Omental fat pad (tissue), 4 donors: ENCODE data around the gene RPS6KA5. TPM values are rescaled to one million over a fixed set of nuclear protein-coding genes. Genes with fewer than 3 reads are reported as not detected.
A peak's percentile ranks its signal among the peaks of the same experiment; 100 is the strongest.

Source experiments
- ATAC-seq: fragments of 150-250 bp; one replicate; pipeline ENCODE4 v1.9.1; 2016; ENCODE audit warnings: mild to moderate bottlenecking, moderate library complexity; ENCODE audit not compliant: low FRiP score
- DNase-seq: peaks from one replicate; pipeline ENCODE4 v3.0.0-alpha.2; 2019; ENCODE audit warnings: low spot score
- total RNA-seq, 4 donors: library from RNA; depleted of rRNA; stranded (reverse); fragments of >200 nt; gene quantifications; one replicate each; pipeline ENCODE4 v1.1.0, GENCODE V29; 2016
- TF ChIP-seq, protein P1 (sequence below), 3 donors: fragments of 450-650 bp; IDR thresholded peaks; one replicate each; pipeline ENCODE4 v1.5.1; 2016 to 2017; ENCODE audit warnings: antibody characterized with exemption in 3 of 3, mild to moderate bottlenecking in 3 of 3, moderate library complexity in 2 of 3

RPS6KA5 gene
- total RNA-seq, 4 donors from 2014 or later, result 1.8 to 4.9 (median 3.2) TPM

DNA sequence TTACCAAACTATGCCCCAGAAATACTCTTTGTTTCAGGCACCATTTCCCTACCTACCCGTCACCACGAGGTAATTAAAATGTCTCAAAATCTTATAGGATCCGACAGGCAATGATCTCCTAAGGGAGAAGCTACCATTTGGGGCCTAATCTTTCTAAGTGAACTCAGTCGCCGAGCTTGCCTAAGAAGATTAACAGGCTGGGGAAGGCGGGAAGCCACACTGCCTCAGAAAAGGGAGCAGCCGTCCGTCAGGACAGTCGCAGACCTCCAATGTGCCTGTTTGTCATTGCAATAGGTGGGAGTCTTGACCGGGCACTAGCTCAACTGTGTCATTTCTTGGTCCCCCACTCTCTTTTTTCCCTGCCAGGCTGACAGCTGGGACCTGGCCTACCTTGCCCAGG lies 248.8 kb downstream of the RPS6KA5 start:
- DNase-seq (no peak), ATAC-seq (no peak)
- TF ChIP-seq, protein P1, sequence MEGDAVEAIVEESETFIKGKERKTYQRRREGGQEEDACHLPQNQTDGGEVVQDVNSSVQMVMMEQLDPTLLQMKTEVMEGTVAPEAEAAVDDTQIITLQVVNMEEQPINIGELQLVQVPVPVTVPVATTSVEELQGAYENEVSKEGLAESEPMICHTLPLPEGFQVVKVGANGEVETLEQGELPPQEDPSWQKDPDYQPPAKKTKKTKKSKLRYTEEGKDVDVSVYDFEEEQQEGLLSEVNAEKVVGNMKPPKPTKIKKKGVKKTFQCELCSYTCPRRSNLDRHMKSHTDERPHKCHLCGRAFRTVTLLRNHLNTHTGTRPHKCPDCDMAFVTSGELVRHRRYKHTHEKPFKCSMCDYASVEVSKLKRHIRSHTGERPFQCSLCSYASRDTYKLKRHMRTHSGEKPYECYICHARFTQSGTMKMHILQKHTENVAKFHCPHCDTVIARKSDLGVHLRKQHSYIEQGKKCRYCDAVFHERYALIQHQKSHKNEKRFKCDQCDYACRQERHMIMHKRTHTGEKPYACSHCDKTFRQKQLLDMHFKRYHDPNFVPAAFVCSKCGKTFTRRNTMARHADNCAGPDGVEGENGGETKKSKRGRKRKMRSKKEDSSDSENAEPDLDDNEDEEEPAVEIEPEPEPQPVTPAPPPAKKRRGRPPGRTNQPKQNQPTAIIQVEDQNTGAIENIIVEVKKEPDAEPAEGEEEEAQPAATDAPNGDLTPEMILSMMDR (IDR thresholded peaks at IDR 0.05), result no peak

DNA sequence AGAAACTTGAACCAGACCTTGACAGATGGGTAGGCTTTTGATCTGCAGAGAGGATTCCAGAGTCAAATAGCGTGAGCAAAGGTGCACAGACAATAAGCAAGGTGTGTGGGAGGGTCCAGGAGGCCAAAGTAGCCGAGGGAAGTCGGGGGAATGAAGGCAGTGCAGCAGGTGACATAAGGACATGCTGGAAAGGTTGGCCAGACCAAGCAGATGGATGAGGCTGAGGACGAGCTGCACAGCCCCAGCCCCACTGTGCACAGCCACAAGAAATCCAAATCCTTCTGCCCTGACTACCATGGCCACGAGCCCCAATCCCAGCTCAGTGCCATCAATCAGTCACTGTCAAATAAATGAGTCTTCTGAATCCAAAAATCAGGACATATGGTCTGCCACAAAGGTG lies 249.6 kb downstream of the RPS6KA5 start:
- TF ChIP-seq, protein P1 (IDR thresholded peaks at IDR 0.05), result no peak

DNA sequence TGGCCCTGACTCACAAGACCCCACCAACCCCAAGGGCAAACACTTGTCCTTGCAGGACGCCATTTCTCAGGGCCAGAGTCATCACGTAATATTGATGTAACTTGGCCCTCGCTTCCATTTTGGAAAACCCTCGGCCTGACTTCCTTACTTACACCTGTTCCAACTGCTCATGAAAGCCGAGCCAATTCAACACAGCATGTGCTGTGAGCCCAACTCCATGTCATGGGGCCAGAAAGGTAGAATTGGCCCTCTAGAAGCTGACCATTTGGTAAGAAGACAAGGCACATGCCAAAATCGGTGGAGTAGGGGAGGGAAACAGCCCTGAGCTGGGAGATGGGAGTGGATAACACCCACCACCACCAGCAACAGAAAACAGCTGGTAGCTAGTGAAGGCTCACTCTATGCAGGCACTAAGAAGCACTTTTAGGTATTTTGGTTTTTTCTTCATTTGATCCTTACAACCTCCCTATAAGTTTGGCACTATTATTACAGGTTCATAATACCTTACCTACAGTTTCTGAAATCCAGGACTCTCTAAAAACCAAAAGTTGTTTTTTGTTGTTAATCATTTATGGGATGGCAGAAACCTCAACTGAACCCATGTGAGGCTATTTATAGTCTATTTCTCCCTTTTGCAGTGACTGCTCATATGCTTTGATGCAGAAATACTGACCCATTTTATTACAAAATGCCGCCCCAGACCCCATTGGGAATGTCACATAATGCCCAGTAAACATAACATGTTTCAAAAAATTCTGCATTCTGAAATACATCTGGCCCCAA lies 250.7 kb downstream of the RPS6KA5 start:
- TF ChIP-seq, protein P1 (IDR thresholded peaks at IDR 0.05), result no peak
- no peak for ATAC-seq
- no peak for DNase-seq

More for the DNA sequence above, 249.6 kb downstream of the RPS6KA5 start:
- DNase-seq (no peak), ATAC-seq (no peak)

DNA sequence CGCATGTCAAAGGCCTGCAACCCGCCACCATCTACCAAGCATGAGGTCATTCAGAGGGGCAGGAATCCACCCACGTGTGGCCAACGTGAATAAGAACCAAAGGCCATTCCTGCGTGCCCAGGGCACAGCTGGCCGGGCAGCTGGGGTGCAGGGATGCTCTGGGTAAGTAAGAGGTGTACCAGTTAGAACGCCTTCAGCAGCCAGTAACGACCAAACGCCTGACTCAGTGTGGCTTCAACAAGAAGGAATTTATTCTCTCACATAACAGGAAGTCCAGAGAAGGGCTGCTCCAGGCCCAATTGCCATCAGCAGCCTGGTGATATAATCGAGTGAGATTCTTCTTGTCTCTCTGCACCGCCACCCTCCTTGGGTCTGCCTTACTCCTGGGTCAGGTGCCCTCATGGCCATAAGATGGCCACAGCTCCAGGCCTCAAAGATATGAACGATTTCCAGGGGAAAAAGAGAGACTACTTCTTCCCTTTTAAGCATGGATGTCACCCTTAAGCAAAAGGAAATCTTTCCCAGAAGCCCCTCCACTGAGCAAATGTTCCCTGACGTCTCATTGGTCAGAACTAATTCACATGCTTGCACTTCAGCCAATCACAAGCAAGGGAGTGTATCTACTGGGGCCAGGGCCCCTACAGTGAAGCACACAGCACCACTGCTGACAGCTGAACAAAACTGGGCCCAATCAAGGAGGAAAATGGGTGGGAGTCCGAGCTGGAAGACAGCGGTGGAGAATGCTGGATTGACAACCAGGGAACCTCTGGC lies 251.5 kb downstream of the RPS6KA5 start:
- no peak for ATAC-seq
- TF ChIP-seq, protein P1 (IDR thresholded peaks at IDR 0.05), result no peak
- DNase-seq, result no peak

DNA sequence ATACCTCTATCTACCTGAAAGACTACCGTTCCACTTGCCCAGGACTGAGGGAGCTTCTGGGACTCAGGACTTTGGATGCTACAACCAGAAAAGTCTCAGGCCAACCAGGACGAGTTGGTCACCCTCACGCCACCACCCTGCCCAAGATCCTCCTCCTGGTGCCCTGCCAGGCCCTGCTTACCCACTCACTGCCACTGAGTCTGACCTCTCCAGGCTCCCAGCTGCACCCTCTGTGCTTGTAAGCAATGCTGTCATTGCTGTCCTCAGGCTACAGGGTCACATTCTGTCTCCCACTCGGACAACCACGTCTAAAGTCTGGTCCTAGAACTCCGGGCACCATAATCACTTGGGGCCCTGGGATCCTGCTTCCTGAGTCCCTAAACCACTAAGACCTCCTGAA lies 253.4 kb downstream of the RPS6KA5 start:
- DNase-seq (no peak), ATAC-seq (no peak)
- TF ChIP-seq, protein P1 (IDR thresholded peaks at IDR 0.05), result no peak

DNA sequence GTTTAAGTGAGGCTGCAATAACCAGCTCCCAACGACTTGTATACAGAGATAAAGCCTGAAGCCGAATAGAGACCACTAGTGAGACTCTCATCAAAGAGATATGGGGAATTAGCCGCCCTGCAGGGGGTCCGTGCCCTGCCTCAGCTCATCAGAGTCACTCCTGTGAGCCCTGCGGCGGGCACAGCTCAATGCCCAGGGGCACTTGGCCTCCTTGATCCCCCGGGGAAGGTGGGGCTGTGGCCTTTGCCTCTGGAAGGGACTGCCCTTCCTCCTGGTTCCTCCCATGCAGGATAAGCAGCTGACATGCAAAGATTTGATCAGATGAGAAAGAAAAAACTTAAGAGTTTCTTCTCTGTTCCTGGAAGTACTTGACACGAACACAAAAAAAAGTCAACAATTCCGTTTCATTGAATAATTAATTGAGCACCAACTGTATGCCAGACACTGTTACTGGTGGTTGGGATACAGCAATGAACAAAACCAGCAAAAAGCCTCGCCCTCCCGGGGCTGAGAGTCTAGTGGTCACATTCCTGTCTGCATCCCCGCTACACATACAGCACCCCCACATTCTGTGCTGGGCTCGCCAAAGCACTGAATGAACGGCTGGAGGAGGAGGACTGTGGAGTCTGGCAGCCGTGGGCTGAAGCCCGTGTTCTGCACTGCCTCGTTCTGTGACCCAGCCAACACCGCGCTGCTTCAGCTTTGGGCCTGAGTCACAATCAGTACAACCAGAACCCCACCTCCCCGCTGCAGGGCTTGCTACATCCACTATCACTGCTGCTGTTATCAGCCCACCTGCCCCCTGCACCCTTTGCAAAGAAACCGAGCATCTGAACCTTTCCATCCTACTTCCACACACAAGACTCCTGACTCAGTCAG lies 254.5 kb downstream of the RPS6KA5 start:
- DNase-seq (no peak), ATAC-seq (peak; percentile 62)
- TF ChIP-seq, protein P1 (IDR thresholded peaks at IDR 0.05), result no peak
